Measurements from ENCODE around the gene BICD2. TPM values are rescaled to one million over a fixed set of nuclear protein-coding genes. Genes with fewer than 3 reads are reported as not detected.

The BICD2 gene
- polyA plus RNA-seq, 1 donor from 2014 or later = 22.4 TPM

GRCh38 chr9:92723299-92723625 lies 41.4 kb downstream of the BICD2 start:
- Histone ChIP-seq H3K27me3 (ENCODE audit: insufficient read depth, low read depth, low read length) (no peaks in the 10 kb centered on the region), H3K27ac (ENCODE audit: low read length) (no peak overlapping the region), H3K79me2 (replicated peaks; ENCODE audit: insufficient read depth, low read length) (no peaks in the 10 kb centered on the region), H3K9ac (ENCODE audit: low read length) (no peak overlapping the region), H3F3A (ENCODE audit: insufficient read depth, low read length, poor library complexity, severe bottlenecking) (no peaks in the 10 kb centered on the region), H2AFZ (ENCODE audit: low read depth, low read length) (no peak overlapping the region), H3K4me3 (ENCODE audit: low read length) (no peak overlapping the region), H3K36me3 (ENCODE audit: insufficient read depth, low read length) (no peaks in the 10 kb centered on the region), H3K9me2 (ENCODE audit: insufficient read depth, low read length) (no peaks in the 10 kb centered on the region), H4K20me1 (ENCODE audit: insufficient read depth) (no peaks in the 10 kb centered on the region), H3K9me3 (ENCODE audit: low read length) (no peaks in the 10 kb centered on the region), H3K4me2 (ENCODE audit: low read length) (no peak overlapping the region)
- no peak for TF ChIP-seq CTCF (IDR thresholded peaks at IDR 0.05; ENCODE audit: poor library complexity, severe bottlenecking)
- no peak for TF ChIP-seq EP300 (conservative IDR thresholded peaks at IDR 0.05; ENCODE audit: poor library complexity, severe bottlenecking)
- TF ChIP-seq EZH2 (IDR thresholded peaks at IDR 0.05; ENCODE audit: borderline replicate concordance, insufficient read depth, low read length, poor library complexity, severe bottlenecking) = no peak
- no peak for TF ChIP-seq SMC3 (conservative IDR thresholded peaks at IDR 0.05; ENCODE audit: poor library complexity)
- no peak for TF ChIP-seq MXI1 (conservative IDR thresholded peaks at IDR 0.05; ENCODE audit: poor library complexity, severe bottlenecking)
- TF ChIP-seq REST (IDR thresholded peaks at IDR 0.05; ENCODE audit: borderline replicate concordance) = no peak
- no peak for TF ChIP-seq RAD21 (conservative IDR thresholded peaks at IDR 0.05)
- TF ChIP-seq TAF1 (IDR thresholded peaks at IDR 0.05; ENCODE audit: low read depth) = no peak
- TF ChIP-seq POLR2AphosphoS5 (IDR thresholded peaks at IDR 0.05) = no peak

- no peaks in the 10 kb centered on the region for H3K79me2 ChIP-seq (replicated peaks; ENCODE audit: insufficient read depth, low read length)
- no peaks in the 10 kb centered on the region for H3K9me3 ChIP-seq (ENCODE audit: low read length)
- H3K9me2 ChIP-seq (ENCODE audit: insufficient read depth, low read length) = no peaks in the 10 kb centered on the region
- H3K36me3 ChIP-seq (ENCODE audit: insufficient read depth, low read length) = no peaks in the 10 kb centered on the region
- no peak overlapping the region for H3K9ac ChIP-seq (ENCODE audit: low read length)
- no peaks in the 10 kb centered on the region for H3F3A ChIP-seq (ENCODE audit: insufficient read depth, low read length, poor library complexity, severe bottlenecking)
- no peaks in the 10 kb centered on the region for H3K27me3 ChIP-seq (ENCODE audit: insufficient read depth, low read depth, low read length)
- H3K27ac ChIP-seq (ENCODE audit: low read length) = no peak overlapping the region
- H4K20me1 ChIP-seq (ENCODE audit: insufficient read depth) = no peaks in the 10 kb centered on the region
- H2AFZ ChIP-seq (ENCODE audit: low read depth, low read length) = no peak overlapping the region
- TF ChIP-seq SMC3 (conservative IDR thresholded peaks at IDR 0.05; ENCODE audit: poor library complexity) (no peak), REST (IDR thresholded peaks at IDR 0.05; ENCODE audit: borderline replicate concordance) (no peak), TAF1 (IDR thresholded peaks at IDR 0.05; ENCODE audit: low read depth) (no peak), MXI1 (conservative IDR thresholded peaks at IDR 0.05; ENCODE audit: poor library complexity, severe bottlenecking) (no peak), EZH2 (IDR thresholded peaks at IDR 0.05; ENCODE audit: borderline replicate concordance, insufficient read depth, low read length, poor library complexity, severe bottlenecking) (no peak)
- H3K4me3 ChIP-seq (ENCODE audit: low read length) = no peak overlapping the region
- H3K4me2 ChIP-seq (ENCODE audit: low read length) = no peak overlapping the region
Measured at GRCh38 chr9:92722386-92723298, 42.0 kb downstream of the BICD2 start.

Measured in neural cell (in vitro differentiated cells).